H1 (cell line): ENCODE data around the gene CIAO3. TPM values are rescaled to one million over a fixed set of nuclear protein-coding genes. Genes with fewer than 3 reads are reported as not detected.
A peak's percentile ranks its signal among the peaks of the same experiment; 100 is the strongest.

Source experiments
- CTCF ChIA-PET: fragments of 300-600 bp; sonication (Branson Sonifier 250); formaldehyde crosslinking; loops from one replicate; lab custom pipeline; 2021; ENCODE audit not compliant: partially characterized antibody; lab: Charles Lee
- POLR2A ChIA-PET: fragments of 300-600 bp; sonication (Branson Sonifier 250); formaldehyde crosslinking; loops from one replicate; lab custom pipeline; 2021; ENCODE audit warnings: inconsistent platforms; ENCODE audit not compliant: partially characterized antibody; lab: Charles Lee
- DNase-seq, 2 experiments: peaks; one replicate each; pipeline versions ENCODE4 v3.0.0 to v3.0.0-alpha.2; 2010 to 2022; ENCODE audit warnings: low spot score in 2 of 2, low read depth in 1 of 2, mixed read lengths in 1 of 2
- FAIRE-seq: peaks from 2 replicates; lab custom pipeline; 2011; peaks lifted over from hg19 to GRCh38; lab: Jason Lieb, UNC
- H2AFZ ChIP-seq: 2 replicates; pipeline ENCODE4 v1.8.1; 2012; ENCODE audit warnings: low read length, inconsistent platforms
- H2AK5ac ChIP-seq: 2 replicates; pipeline ENCODE4 v1.6.1; 2013; ENCODE audit warnings: low read depth, low read length
- H2BK120ac ChIP-seq: replicated peaks from 2 replicates; pipeline ENCODE3; 2013; ENCODE audit warnings: low read depth, low read length, inconsistent platforms
- H2BK12ac ChIP-seq: 2 replicates; pipeline ENCODE4 v1.6.1; 2013; ENCODE audit warnings: low read depth, low read length
- H2BK15ac ChIP-seq: 2 replicates; pipeline ENCODE4 v1.6.1; 2013; ENCODE audit warnings: low read length
- H2BK20ac ChIP-seq: 2 replicates; pipeline ENCODE4 v1.6.1; 2013; ENCODE audit warnings: low read length
- H2BK5ac ChIP-seq: 2 replicates; pipeline ENCODE4 v1.6.1; 2013; ENCODE audit warnings: low read depth, low read length
- H3K14ac ChIP-seq: 2 replicates; pipeline ENCODE4 v1.6.1; 2013; ENCODE audit warnings: inconsistent platforms; ENCODE audit not compliant: insufficient read length
- H3K18ac ChIP-seq: 2 replicates; pipeline ENCODE4 v1.6.1; 2013; ENCODE audit warnings: low read length; ENCODE audit errors: extremely low read depth
- H3K23ac ChIP-seq: 2 replicates; pipeline ENCODE4 v1.6.1; 2013; ENCODE audit warnings: inconsistent platforms; ENCODE audit not compliant: insufficient read length
- H3K23me2 ChIP-seq: 2 replicates; pipeline ENCODE4 v1.6.1; 2013; ENCODE audit warnings: low read depth, low read length
- H3K27ac ChIP-seq: 2 replicates; pipeline ENCODE4 v1.6.1; 2011; ENCODE audit warnings: low read depth, low read length, inconsistent platforms
- H3K27me3 ChIP-seq, 4 experiments: replicated peaks in 1 of 4; 1 replicate in 1 of 4; 2 replicates in 3 of 4; pipeline versions ENCODE4 v1.6.1 to v1.8.1; 2011 to 2013; ENCODE audit warnings: low read length in 3 of 4, mild to moderate bottlenecking in 3 of 4, inconsistent platforms in 2 of 4, mixed read lengths in 2 of 4, moderate library complexity in 1 of 4; ENCODE audit not compliant: control insufficient read depth in 3 of 4, insufficient read depth in 3 of 4; ENCODE audit errors: extremely low read depth in 1 of 4
- H3K36me3 ChIP-seq, 4 experiments: 2 replicates each; pipeline versions ENCODE4 v1.6.1 to v1.8.1; 2011 to 2013; ENCODE audit warnings: mild to moderate bottlenecking in 4 of 4, low read length in 3 of 4, moderate library complexity in 2 of 4, control low read depth in 1 of 4, inconsistent platforms in 1 of 4; ENCODE audit not compliant: insufficient read depth in 4 of 4, control insufficient read depth in 2 of 4
- H3K4ac ChIP-seq: replicated peaks from 2 replicates; pipeline ENCODE3; 2013; ENCODE audit warnings: low read length, low read depth, mixed read lengths, inconsistent platforms; ENCODE audit not compliant: insufficient read length
- H3K4me1 ChIP-seq, 4 experiments: replicated peaks in 1 of 4; 1 replicate in 1 of 4; 2 replicates in 3 of 4; pipeline versions ENCODE4 v1.6.1 to v1.8.1; 2011 to 2013; ENCODE audit warnings: low read length in 3 of 4, inconsistent platforms in 2 of 4, mixed read lengths in 1 of 4; ENCODE audit not compliant: insufficient read depth in 4 of 4, control insufficient read depth in 3 of 4
- H3K4me2 ChIP-seq, 2 experiments: 2 replicates each; pipeline versions ENCODE4 v1.6.1 to v1.8.1; 2011 to 2013; ENCODE audit warnings: low read depth in 2 of 2, low read length in 2 of 2, control low read depth in 1 of 2, inconsistent platforms in 1 of 2, mild to moderate bottlenecking in 1 of 2; ENCODE audit not compliant: insufficient read depth in 1 of 2
- H3K4me3 ChIP-seq, 4 experiments: fragments of 200-600, 300-600 bp in 1 of 4; sonication (generic), shearing (Covaris generic), sonication (Bioruptor Twin) in 1 of 4; 2 replicates each; pipeline versions ENCODE4 v1.5.1 to v1.8.1; 2011 to 2016; ENCODE audit warnings: low read length in 4 of 4, low read depth in 3 of 4, control low read depth in 2 of 4, inconsistent platforms in 2 of 4, mild to moderate bottlenecking in 2 of 4, mixed read lengths in 1 of 4, moderate library complexity in 1 of 4; ENCODE audit not compliant: insufficient read depth in 2 of 4; ENCODE audit errors: extremely low read depth in 1 of 4
- H3K56ac ChIP-seq: replicated peaks from 2 replicates; pipeline ENCODE3; 2013; ENCODE audit warnings: low read depth, mild to moderate bottlenecking, mixed read lengths, low read length, inconsistent platforms; ENCODE audit not compliant: insufficient read length
- H3K79me1 ChIP-seq: 2 replicates; pipeline ENCODE4 v1.6.1; 2013; ENCODE audit warnings: low read depth, low read length, control low read depth
- H3K79me2 ChIP-seq, 2 experiments: 2 replicates each; pipeline versions ENCODE4 v1.6.1 to v1.8.1; 2012 to 2013; ENCODE audit warnings: low read length in 2 of 2, mild to moderate bottlenecking in 2 of 2, inconsistent platforms in 1 of 2; ENCODE audit not compliant: insufficient read depth in 2 of 2, control insufficient read depth in 1 of 2
- H3K9ac ChIP-seq, 4 experiments: replicated peaks in 1 of 4; 1 replicate in 1 of 4; 2 replicates in 3 of 4; pipeline versions ENCODE4 v1.6.1 to v1.8.1; 2011 to 2013; ENCODE audit warnings: low read depth in 3 of 4, low read length in 3 of 4, control low read depth in 2 of 4, mild to moderate bottlenecking in 2 of 4, moderate library complexity in 2 of 4, inconsistent platforms in 1 of 4; ENCODE audit errors: extremely low read depth in 1 of 4
- H3K9me3 ChIP-seq, 2 experiments: 2 replicates each; pipeline versions ENCODE4 v1.6.1 to v1.8.1; 2012 to 2013; ENCODE audit warnings: mild to moderate bottlenecking in 2 of 2, moderate library complexity in 2 of 2, control low read depth in 1 of 2, inconsistent platforms in 1 of 2, low read depth in 1 of 2, low read length in 1 of 2, mixed read lengths in 1 of 2; ENCODE audit not compliant: insufficient read depth in 2 of 2
- H4K20me1 ChIP-seq, 2 experiments: replicated peaks in 1 of 2; 2 replicates each; pipeline versions ENCODE3 to v1.8.1; 2011 to 2013; ENCODE audit warnings: inconsistent platforms in 2 of 2, low read length in 2 of 2, mild to moderate bottlenecking in 1 of 2; ENCODE audit not compliant: insufficient read depth in 2 of 2, control insufficient read depth in 1 of 2
- H4K5ac ChIP-seq: 2 replicates; pipeline ENCODE4 v1.6.1; 2013; ENCODE audit warnings: low read length, low read depth, mixed read lengths, inconsistent platforms; ENCODE audit not compliant: insufficient read length
- H4K8ac ChIP-seq: 2 replicates; pipeline ENCODE4 v1.8.0; 2013; ENCODE audit warnings: mild to moderate bottlenecking, moderate library complexity, low read length, inconsistent platforms; ENCODE audit not compliant: insufficient read depth; ENCODE audit errors: extremely low read depth
- H4K91ac ChIP-seq: replicated peaks from 2 replicates; pipeline ENCODE3; 2013; ENCODE audit warnings: low read length, mixed read lengths, inconsistent platforms; ENCODE audit not compliant: insufficient read length
- ASH2L ChIP-seq: fragments of 200-600, 300-600 bp; sonication (generic); IDR thresholded peaks from one replicate; pipeline ENCODE4 v1.7.1; 2017; ENCODE audit warnings: low read length
- HDAC6 ChIP-seq: IDR thresholded peaks from one replicate; pipeline ENCODE4 v1.7.1; 2012; ENCODE audit warnings: low read depth, mild to moderate bottlenecking, inconsistent platforms, low read length, moderate library complexity
- KDM4A ChIP-seq: IDR thresholded peaks from one replicate; pipeline ENCODE4 v1.7.1; 2012; ENCODE audit warnings: low read depth, mild to moderate bottlenecking, moderate library complexity, low read length, inconsistent platforms; ENCODE audit not compliant: severe bottlenecking
- RAD21 ChIP-seq, 2 experiments: IDR thresholded peaks in 1 of 2; conservative IDR thresholded peaks in 1 of 2; 2 replicates each; pipeline ENCODE4 v1.6.1; 2011; ENCODE audit warnings: low read depth in 2 of 2, low read length in 2 of 2, improper control_type of control experiment in 1 of 2, inconsistent platforms in 1 of 2, mild to moderate bottlenecking in 1 of 2, moderate library complexity in 1 of 2
- RXRA ChIP-seq: IDR thresholded peaks from 2 replicates; pipeline ENCODE4 v1.6.1; 2011; ENCODE audit warnings: low read depth, mild to moderate bottlenecking, low read length, moderate library complexity; ENCODE audit not compliant: insufficient read depth
- SIRT6 ChIP-seq: IDR thresholded peaks from one replicate; pipeline ENCODE4 v1.7.1; 2012; ENCODE audit warnings: low read length, inconsistent platforms
- WGBS, 2 experiments: shearing (Covaris generic) in 1 of 2; methylation state at CpG; one replicate each; pipeline versions ENCODE4 v1.1.6 to v1.1.7; 2013 to 2015; ENCODE audit warnings: low lambda C conversion rate in 2 of 2, mixed read lengths in 2 of 2, inconsistent platforms in 1 of 2, low coverage in 1 of 2, missing lambda C conversion rate in 1 of 2; ENCODE audit not compliant: insufficient replicate concordance in 2 of 2, insufficient coverage in 1 of 2, insufficient read length in 1 of 2; ENCODE audit errors: extremely low coverage in 1 of 2, missing lambda C conversion rate in 1 of 2; 5-methylcytosine and 5-hydroxymethylcytosine counted together
- polyA plus RNA-seq, 7 experiments: library from polyadenylated mRNA; depleted of rRNA in 3 of 7; stranded (reverse) in 5 of 7; unstranded in 2 of 7; fragments of >200 nt in 5 of 7; fragments of 200-250 nt in 2 of 7; gene quantifications; 1 replicate in 5 of 7; 2 replicates in 1 of 7; 4 replicates in 1 of 7; pipeline versions ENCODE4 v1.2.1 to v1.2.3, GENCODE V29; 2011 to 2013; ENCODE audit warnings: missing spikeins in 2 of 7, mixed read lengths in 2 of 7
- total RNA-seq: library from RNA; stranded (reverse); fragmentation: NEBNext Ultra II Directional; extraction: Animal tissue kit (Norgen Biotek cat#: 25700); gene quantifications from 2 replicates; pipeline ENCODE4 v1.2.1, GENCODE V29; 2021
- TF ChIP-seq, protein P1 (sequence below): IDR thresholded peaks from 2 replicates; pipeline ENCODE4 v1.6.1; 2012; ENCODE audit warnings: low read length, inconsistent platforms
- TF ChIP-seq, protein P2 (sequence below): IDR thresholded peaks from 2 replicates; pipeline ENCODE4 v1.6.1; 2012; ENCODE audit warnings: inconsistent platforms

CIAO3 gene
- total and polyA plus RNA-seq, 2 of the 8 experiments (the other 6 are each of a cell fraction or from before 2014, with no cell fraction given), result 20.0 to 20.4 TPM

- peaks cover 19% of the 10 kb centered on the region; the same call in 1 of the 2 replicates for H3K23me2 ChIP-seq
- H2BK5ac ChIP-seq, result 0 out of 2 replicates have a peak overlapping the region, but pooled peaks have one; percentile 24
- H3K27ac ChIP-seq, result peak overlapping the region; percentile 3; the same call in 1 of the 2 replicates
- peak overlapping the region; percentile 99 for H3K4ac ChIP-seq
- H3K4me2 ChIP-seq, result peak overlapping the region; percentile 93 to 99
- peaks cover under 1 to 14% of the 10 kb centered on the region in 2 experiments for H4K20me1 ChIP-seq
- 0 out of 2 replicates have a peak overlapping the region, but pooled peaks have one; percentile 75 for H2AK5ac ChIP-seq
- no peaks in the 10 kb centered on the region for H3K79me1 ChIP-seq
- no peak overlapping the region for H3K56ac ChIP-seq
- H4K91ac ChIP-seq, result peak overlapping the region; percentile 93
- H2AFZ ChIP-seq, result no peak overlapping the region
- H3K27me3 ChIP-seq, result peaks cover 0 to 16% (median 5%) of the 10 kb centered on the region in 4 experiments; a peak in 4 of 7 replicates
- peak overlapping the region; percentile 60 for H3K18ac ChIP-seq
- FAIRE-seq, result no peak
- H4K8ac ChIP-seq, result peak overlapping the region; percentile 68; the same call in 1 of the 2 replicates
- H3K9me3 ChIP-seq, result no peaks in the 10 kb centered on the region
- peaks cover 0 to 14% (median 8%) of the 10 kb centered on the region in 4 experiments; a peak in 5 of 7 replicates for H3K4me1 ChIP-seq
- CTCF ChIA-PET, result interaction anchor here (32.4 to 35.8 kb wide), 3 partner anchors 9 to 57 kb away, joined by 424 to 977 read pairs (median 977); partner anchors contain the start of genes ANTKMT, CCDC78, CHTF18 and CIAO3
- peak overlapping the region in 2 of 4 experiments; percentile 22 to 37; a peak in 3 of 7 replicates for H3K9ac ChIP-seq
- WGBS, 2 experiments, result 2% methylated on average over 28 of the region's 61 CpGs; no CpG with 5 or more reads in 1 of the 2 experiments
- H3K4me3 ChIP-seq, result peak overlapping the region; percentile 33 to 83 (median 46)
- H2BK12ac ChIP-seq, result no peak overlapping the region; the same call in 1 of the 2 replicates
- H2BK20ac ChIP-seq, result 0 out of 2 replicates have a peak overlapping the region, but pooled peaks have one; percentile 80
- H3K79me2 ChIP-seq, result no peaks in the 10 kb centered on the region
- no peak for DNase-seq
- no peaks in the 10 kb centered on the region for H3K36me3 ChIP-seq
- H4K5ac ChIP-seq, result no peak overlapping the region
- POLR2A ChIA-PET, result interaction anchor here (0.8 to 23.0 kb wide), 10 partner anchors 11 to 76 kb away, joined by 3 to 353 read pairs (median 4); partner anchors contain the start of genes ANTKMT, CCDC78, CHTF18 and CIAO3
- no peak overlapping the region for H3K14ac ChIP-seq
- no peak overlapping the region for H2BK15ac ChIP-seq
- H3K23ac ChIP-seq, result no peak overlapping the region
- no peak overlapping the region for H2BK120ac ChIP-seq
- TF ChIP-seq, protein P1, sequence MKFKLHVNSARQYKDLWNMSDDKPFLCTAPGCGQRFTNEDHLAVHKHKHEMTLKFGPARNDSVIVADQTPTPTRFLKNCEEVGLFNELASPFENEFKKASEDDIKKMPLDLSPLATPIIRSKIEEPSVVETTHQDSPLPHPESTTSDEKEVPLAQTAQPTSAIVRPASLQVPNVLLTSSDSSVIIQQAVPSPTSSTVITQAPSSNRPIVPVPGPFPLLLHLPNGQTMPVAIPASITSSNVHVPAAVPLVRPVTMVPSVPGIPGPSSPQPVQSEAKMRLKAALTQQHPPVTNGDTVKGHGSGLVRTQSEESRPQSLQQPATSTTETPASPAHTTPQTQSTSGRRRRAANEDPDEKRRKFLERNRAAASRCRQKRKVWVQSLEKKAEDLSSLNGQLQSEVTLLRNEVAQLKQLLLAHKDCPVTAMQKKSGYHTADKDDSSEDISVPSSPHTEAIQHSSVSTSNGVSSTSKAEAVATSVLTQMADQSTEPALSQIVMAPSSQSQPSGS, result no peak
- no peak for TF ChIP-seq HDAC6
- peak; percentile 54 for TF ChIP-seq KDM4A
- TF ChIP-seq SIRT6, result no peak
- TF ChIP-seq RAD21 (IDR thresholded peaks at IDR 0.05 in 1 of 2, conservative IDR thresholded peaks at IDR 0.05 in 1 of 2; ENCODE audit: low read depth in 2 of 2, low read length in 2 of 2), result no peak
- no peak for TF ChIP-seq ASH2L
- TF ChIP-seq, protein P2, sequence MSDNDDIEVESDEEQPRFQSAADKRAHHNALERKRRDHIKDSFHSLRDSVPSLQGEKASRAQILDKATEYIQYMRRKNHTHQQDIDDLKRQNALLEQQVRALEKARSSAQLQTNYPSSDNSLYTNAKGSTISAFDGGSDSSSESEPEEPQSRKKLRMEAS, result peak; percentile 65
- TF ChIP-seq RXRA, result no peak
Measured at GRCh38 chr16:727291-727977, 13.4 kb downstream of the CIAO3 start.
